Peyer's patch (tissue), 4 donors: ENCODE results near the gene ADAMTS2.

Experiments
- CTCF ChIP-seq, 6 experiments: fragments of 450-650 bp in 4 of 6; fragments of 200-600 bp in 2 of 6; sonication (generic) in 1 of 6; IDR thresholded peaks; one replicate each; pipeline ENCODE4 v1.5.1; 2017 to 2019; ENCODE audit warnings: antibody characterized with exemption in 6 of 6, mild to moderate bottlenecking in 3 of 6, moderate library complexity in 1 of 6
- POLR2A ChIP-seq, 2 donors: fragments of 450-650 bp; IDR thresholded peaks; one replicate each; pipeline ENCODE4 v1.5.1; 2017; ENCODE audit warnings: antibody characterized with exemption in 2 of 2, mild to moderate bottlenecking in 2 of 2, moderate library complexity in 2 of 2

GRCh38 chr5:179318221-179318955 lies 26.9 kb downstream of the ADAMTS2 start:
- TF ChIP-seq POLR2A (IDR thresholded peaks at IDR 0.05) (no peak), CTCF (IDR thresholded peaks at IDR 0.05) (no peak)
